Stimulated activated CD4-positive, alpha-beta T cell treated with anti-CD3 and anti-CD28 coated beads, TNF-alpha, amount 100 ng/mL, for 4 hours (primary cell): ENCODE measurements around the gene HS6ST1.

ENCODE experiments used
- DNase-seq, 3 experiments: peaks; one replicate each; pipeline ENCODE4 v3.0.0-alpha.2; 2020; ENCODE audit warnings: low read depth in 3 of 3

The HS6ST1 gene

DNA sequence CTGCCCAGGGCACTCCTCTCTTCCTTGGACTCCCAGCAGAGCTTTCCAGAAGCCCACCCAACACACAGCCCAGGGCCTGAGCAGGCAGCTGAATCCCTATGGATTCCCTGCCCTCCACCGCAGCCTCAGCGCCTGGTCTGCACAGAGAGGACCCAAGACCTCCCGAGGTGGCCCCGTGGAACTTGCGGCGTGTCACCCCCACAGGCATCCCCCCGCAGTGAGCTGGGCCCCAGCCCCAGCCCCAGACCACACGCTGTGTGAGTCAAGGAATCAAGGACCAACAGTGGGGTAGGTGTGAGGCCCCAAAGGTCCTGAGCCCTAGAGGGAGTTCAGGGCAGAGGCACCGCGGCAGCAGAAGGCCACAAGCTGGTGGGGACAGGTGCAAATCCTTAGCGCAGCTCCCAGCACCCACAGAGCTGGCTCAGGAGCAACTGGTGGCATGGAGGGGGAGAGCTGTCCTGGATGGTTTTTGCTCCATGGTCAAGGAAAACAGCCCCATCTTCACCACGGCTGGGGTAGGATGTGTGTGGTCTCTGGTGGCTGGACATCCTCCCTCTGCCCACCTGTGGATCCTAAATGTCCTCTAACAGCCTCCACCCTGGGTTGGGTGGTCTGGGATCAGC is 8.5 kb downstream of the HS6ST1 start:
- DNase-seq = no peak

GRCh38 chr2:128309280-128310093 is 9.2 kb downstream of the HS6ST1 start:
- DNase-seq = no peak

- no peak for DNase-seq
Measured at GRCh38 chr2:128308889-128309279, 9.8 kb downstream of the HS6ST1 start.

- DNase-seq = no peak
Measured at GRCh38 chr2:128308284-128308731, 10.4 kb downstream of the HS6ST1 start.

GRCh38 chr2:128307595-128307994 is 11.1 kb downstream of the HS6ST1 start:
- DNase-seq = no peak

DNA sequence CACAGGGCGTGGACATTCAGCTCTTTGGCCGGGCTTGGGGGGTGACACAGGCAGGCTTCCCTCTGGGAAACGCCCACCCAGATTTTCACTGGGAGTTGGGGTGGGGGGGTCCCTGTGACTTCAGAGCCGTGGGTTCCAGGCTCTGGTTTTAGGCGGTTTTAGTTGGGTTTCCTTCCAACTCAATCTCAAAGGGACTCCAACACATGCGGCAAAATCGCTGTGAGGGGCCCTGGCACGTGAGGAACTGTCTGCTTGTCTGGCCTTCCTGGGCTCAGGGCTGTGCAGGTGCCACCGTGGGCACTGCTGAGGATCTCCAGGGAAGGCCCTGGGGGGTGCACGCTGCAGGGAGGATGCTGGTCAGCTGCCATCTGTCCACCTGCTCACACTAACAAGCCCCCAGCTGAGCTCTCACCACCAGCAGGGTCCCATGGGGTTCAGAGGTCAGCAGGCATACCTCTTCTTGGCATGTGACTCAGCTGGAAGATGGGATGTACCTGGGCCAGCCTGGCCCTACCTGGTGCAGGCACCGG is 11.7 kb downstream of the HS6ST1 start:
- no peak for DNase-seq

DNA sequence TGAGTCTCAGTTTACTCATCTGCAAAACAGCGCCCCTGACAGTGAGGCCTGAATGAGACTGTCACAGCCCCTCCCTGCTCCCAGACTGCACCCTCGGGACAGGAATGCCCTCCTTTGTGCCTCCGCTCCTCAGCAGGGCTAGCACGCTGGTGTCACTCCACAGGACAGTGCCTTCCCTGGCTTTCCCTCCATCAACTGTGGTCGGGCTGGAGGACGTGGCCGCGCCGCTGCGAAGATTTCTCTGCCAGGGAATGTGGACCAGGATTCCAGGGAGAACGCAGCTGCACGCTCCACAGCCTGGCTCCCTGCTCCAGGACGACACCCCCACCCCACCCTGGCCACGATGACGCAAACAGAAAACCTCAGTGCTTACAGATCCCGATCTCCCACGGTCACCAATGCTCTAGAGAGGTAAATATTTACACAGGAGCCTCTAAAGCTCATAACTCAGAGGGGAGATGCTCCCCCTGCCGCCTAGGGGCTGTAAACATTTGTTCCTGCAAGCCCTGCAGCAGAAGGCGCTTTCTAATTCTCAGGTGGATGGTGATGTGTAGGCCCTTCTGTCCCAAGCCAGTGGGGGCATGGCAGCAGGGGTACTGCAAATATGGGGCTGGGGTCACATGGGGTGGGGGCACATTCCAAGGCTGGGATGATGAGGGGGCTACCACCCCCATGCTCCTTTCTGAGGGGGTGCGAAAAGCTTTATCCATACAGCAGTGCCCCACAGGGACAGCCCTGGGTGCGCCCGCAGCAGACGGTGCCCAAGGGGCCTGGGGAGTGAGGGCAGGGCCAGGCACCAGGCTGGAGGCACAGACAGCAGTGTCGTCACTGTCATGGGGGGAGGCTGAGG is 12.4 kb downstream of the HS6ST1 start:
- no peak for DNase-seq

DNA sequence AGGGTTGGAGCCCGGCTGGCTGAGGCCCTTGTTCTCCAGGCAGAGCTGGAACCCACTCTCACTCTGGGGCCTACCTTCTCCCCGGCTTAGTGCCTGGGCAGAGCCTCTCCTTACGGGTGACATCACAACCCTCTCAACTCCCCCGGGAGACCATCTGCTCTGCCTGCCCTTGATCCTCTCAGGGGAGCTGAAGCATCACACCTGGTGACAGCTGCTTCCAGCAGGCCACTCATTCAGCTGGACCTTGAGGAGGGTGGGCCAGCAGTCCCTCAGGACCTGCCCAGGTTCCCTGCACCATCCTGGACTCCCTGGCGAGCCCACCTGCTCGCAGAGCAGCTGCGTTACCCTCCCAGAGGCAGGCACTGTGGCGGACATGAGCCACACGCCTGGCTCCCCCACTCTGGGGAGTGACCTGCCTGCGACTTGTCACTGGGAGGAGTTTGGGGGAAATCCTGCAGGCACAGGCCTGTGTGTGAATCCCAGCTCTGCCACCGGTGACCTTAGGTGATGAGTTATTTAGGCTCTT is 13.1 kb downstream of the HS6ST1 start:
- no peak for DNase-seq

- DNase-seq = no peak
Measured at GRCh38 chr2:128304715-128305554, 13.7 kb downstream of the HS6ST1 start.

DNA sequence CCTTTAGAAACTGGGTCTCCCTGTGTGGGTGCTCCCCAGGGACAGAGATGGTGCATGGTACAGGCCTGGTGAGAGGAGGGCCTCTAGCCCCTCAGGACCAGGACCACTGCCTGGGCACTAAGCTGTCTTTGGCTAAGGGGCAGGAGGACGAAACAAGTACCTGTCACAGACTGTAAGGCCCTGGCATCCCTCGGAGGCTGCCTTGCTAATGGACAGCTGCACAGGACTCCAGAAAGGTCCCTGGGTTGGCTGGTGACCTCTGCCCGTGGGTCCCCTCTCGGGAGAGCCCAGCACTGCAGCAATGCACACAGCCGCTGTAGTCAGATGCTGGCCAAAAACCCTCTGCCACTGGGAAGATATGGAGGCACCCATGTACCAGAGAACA is 14.3 kb downstream of the HS6ST1 start:
- no peak for DNase-seq

DNA sequence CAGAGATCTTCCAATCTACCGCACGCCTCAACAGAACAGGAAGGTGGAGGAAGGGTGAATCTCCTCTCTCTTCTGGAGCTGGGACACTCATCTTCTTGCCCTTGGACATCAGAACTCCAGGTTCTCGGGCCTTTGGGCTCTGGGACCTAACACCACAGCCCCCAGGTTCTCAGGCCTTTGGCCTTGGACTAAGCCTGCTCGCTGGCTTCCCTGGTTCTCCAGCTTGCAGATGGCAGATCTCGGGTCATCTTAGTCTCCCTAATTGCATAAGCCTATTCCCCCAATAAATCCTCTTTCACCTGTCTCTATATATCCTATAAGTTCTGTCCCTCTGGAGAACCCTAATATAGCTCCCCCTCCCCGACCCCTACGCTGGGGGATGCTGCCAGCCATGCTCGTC is 14.8 kb downstream of the HS6ST1 start:
- DNase-seq = no peak

DNA sequence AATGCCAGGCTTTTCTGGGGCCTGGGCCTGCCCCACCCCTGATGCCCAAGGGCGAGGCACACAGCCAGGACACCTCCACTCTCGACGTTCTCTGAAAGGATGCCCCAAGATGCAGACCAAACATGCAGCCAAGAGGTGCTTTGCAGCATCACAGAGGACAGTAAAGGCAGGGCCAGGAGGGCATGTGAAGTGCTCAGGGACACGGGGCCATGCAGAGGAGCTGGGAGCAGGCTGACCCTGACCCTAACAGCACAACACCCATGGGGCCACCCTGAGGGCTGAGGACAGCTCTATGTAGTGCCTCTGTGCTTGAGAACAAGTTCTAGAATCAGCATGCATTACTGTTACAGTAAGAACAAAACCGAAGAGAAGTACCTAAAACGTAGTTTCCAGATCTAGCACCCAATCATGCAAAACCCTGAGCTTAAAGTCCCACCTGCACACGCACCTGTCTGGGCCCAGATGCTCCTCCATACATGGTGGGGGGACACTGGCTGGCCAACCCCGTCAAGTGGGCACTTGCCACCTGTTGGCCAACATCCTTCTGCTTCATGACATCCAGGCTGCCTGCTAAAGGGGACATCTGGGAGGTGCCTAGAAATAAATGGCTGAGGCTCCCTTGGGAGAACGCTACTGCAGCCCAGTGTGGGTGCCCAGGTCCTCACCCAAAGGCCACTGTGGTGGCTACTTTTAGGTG is 15.4 kb downstream of the HS6ST1 start:
- DNase-seq = no peak

GRCh38 chr2:128302744-128303067 is 16.0 kb downstream of the HS6ST1 start:
- DNase-seq = no peak

- no peak for DNase-seq
Measured at GRCh38 chr2:128302011-128302743, 16.5 kb downstream of the HS6ST1 start.

DNA sequence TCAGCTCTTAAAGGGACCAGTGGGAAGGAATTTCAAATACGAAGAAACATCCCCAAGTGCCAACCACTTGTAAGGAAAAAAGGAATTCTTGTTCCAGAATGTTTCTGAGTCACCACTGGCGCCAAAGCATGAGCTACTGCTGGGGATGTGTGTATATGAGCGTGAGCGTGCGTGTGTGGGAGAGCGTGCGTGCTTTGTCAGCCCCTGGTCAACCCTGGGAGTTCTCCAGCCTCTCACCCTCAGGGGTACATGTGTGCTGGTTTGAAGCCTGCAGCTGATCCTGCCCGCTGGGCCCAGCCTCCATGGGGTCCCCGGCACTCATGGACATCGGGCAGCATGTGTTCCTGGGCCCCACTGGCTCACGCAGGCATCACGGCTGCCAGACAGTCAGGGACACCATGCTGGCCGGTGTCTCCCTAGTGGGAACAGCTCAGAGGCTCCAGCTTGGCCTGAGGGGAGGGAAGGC is 17.1 kb downstream of the HS6ST1 start:
- no peak for DNase-seq

DNA sequence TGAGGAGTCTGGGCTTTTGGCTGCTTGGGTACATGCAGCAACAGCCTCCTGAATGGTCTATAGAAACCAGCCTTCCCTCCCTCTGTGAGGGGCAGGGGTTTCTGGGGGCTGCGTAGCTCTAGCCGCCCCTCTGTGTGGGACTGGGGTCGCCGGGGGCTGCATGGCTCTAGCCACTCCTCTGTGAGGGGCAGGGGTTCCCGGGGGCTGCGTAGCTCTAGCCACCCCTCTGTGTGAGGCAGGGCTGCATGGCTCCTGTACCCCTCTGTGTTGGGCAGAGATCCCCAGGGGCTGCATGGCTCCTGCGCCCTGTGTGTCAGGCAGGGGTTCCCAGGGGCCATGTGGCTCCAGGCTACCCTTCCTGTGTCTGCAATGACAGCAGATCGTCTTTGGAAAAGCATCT is 17.6 kb downstream of the HS6ST1 start:
- DNase-seq = no peak

- DNase-seq = no peak
Measured at GRCh38 chr2:128300151-128301020, 18.3 kb downstream of the HS6ST1 start.

GRCh38 chr2:128299628-128300027 is 19.0 kb downstream of the HS6ST1 start:
- no peak for DNase-seq
